ENCODE data around the gene CA10. TPM values are rescaled to one million over a fixed set of nuclear protein-coding genes. Genes with fewer than 3 reads are reported as not detected.

The CA10 gene
- total RNA-seq, 1 experiment from 2014 or later: not detected

DNA sequence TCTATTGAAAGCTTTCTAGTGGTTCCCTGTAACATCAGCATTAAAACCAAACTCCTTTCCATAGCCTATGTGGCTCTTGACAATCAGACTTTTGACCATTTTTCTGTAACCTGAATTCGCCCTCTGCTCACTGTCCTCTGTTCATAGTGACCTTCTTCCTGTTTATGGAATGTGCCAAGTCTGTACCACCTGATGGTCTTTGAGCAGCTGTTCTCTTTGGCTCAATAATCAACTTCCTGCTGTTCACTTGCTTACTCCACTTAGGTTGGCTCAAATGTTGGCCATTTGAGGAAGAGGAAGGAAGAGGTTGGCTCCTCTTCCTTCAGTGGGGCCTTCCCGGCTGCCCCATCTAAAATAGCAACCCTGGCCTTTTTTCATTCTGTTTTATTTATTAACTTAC is 251.5 kb downstream of the CA10 start:
- H3K27ac ChIP-seq: no peak overlapping the region
- no peak overlapping the region for H3K4me3 ChIP-seq
- peaks cover 11% of the 10 kb centered on the region; the same call in 1 of the 2 replicates for H3K27me3 ChIP-seq (replicated peaks)
- no peaks in the 10 kb centered on the region for H3K4me1 ChIP-seq (replicated peaks)
- no peaks in the 10 kb centered on the region for H3K36me3 ChIP-seq
- 0 out of 2 replicates have a peak, but pooled peaks cover 2% of the 10 kb centered on the region for H3K9me3 ChIP-seq (replicated peaks)
- DNase-seq (ENCODE audit: low read depth in 1 of 2, low spot score in 2 of 2): no peak

DNA sequence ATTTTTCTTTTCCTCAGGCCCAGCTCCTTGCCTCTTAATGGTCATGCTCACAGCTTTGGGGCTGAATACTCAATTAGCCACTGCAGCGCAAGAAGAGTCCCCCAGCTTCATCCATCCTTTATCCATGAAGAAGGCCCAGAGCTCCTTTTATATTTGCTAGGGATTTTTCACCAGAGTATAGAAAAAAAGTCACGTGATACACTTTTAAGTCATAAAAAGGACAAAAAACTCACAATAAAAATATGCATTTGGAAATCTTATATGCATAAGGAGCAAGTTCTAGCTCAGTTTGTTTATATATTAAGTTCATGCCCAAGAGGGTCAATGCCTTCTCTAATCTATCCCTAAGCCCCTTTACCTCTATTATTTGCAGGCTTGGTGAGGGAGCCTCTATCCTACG is 254.1 kb downstream of the CA10 start:
- peaks cover 3% of the 10 kb centered on the region; the same call in 1 of the 2 replicates for H3K27me3 ChIP-seq (replicated peaks)
- no peaks in the 10 kb centered on the region for H3K9me3 ChIP-seq (replicated peaks)
- no peak overlapping the region for H3K27ac ChIP-seq
- DNase-seq (ENCODE audit: low read depth in 1 of 2, low spot score in 2 of 2): no peak
- no peaks in the 10 kb centered on the region for H3K36me3 ChIP-seq
- H3K4me3 ChIP-seq: no peak overlapping the region
- H3K4me1 ChIP-seq (replicated peaks): no peaks in the 10 kb centered on the region

DNA sequence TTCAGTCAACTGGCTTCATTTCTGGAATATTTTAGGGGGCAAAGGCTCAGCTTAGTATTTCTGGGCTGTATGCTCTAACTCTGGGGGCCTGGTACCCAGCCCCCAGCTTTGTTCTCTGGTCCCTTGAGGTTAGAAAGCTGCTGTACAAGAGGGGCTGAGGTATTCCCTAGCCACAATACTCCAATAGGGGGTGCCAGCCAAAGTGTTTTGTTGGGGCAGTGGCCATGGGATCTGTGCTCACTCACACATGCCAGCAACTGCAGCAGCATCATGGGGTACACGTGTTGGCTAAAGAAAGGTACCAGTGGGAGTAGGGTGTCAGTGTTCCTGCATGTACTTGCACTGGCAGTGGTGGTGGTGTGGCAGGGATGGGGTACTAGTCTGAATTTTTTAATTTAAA is 257.3 kb downstream of the CA10 start:
- no peak for DNase-seq (ENCODE audit: low read depth in 1 of 2, low spot score in 2 of 2)
- Histone ChIP-seq H3K4me1 (replicated peaks) (no peaks in the 10 kb centered on the region), H3K9me3 (replicated peaks) (no peaks in the 10 kb centered on the region), H3K27ac (no peak overlapping the region), H3K36me3 (no peaks in the 10 kb centered on the region), H3K27me3 (replicated peaks) (no peaks in the 10 kb centered on the region), H3K4me3 (no peak overlapping the region)

DNA sequence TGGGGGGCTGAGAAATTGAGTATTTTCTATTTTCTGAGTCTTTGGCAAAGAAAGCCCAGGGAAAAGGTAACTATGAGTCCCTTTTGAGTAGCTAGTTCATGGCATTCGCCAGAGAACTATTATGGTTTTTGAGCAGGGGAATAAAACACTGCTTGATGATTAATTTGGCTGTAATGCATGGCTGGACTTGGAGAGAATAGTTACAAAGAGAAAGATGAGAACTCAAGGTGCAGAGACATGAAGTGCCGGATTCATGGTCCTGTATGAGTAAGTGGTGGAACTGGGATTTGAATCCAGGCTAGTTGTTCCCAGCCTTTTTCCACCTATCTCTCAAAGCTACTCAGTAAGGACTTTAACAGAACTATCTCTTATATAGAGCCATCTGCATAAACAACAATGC is 266.6 kb downstream of the CA10 start:
- no peaks in the 10 kb centered on the region for H3K4me1 ChIP-seq (replicated peaks)
- DNase-seq (ENCODE audit: low read depth in 1 of 2, low spot score in 2 of 2): no peak
- H3K27ac ChIP-seq: no peak overlapping the region
- H3K27me3 ChIP-seq (replicated peaks): peaks cover 3% of the 10 kb centered on the region; the same call in 1 of the 2 replicates
- H3K9me3 ChIP-seq (replicated peaks): no peaks in the 10 kb centered on the region
- no peak overlapping the region for H3K4me3 ChIP-seq
- H3K36me3 ChIP-seq: no peaks in the 10 kb centered on the region

DNA sequence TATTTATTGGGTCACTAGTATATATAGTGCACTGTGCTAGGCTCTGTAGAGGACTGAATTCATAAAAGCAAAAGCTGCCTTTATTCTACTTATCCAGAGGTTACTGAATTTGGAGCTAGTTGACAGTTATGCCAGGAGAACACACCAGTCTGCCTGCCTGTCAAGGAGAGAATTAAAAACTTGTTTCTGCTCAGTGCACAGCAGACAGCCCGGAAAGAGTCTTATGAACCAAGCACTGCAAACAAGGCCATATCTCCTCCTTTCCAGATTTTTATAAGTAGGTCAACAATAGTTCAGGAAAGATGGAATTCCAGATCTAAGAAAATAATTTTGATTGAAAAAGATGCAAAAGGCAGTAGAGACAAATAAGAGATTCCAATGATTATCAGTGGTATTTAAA is 267.8 kb downstream of the CA10 start:
- no peak for DNase-seq (ENCODE audit: low read depth in 1 of 2, low spot score in 2 of 2)
- Histone ChIP-seq H3K27me3 (replicated peaks) (peaks cover 3% of the 10 kb centered on the region; the same call in 1 of the 2 replicates), H3K4me1 (replicated peaks) (no peaks in the 10 kb centered on the region), H3K27ac (no peak overlapping the region), H3K9me3 (replicated peaks) (no peaks in the 10 kb centered on the region), H3K36me3 (no peaks in the 10 kb centered on the region), H3K4me3 (no peak overlapping the region)

DNA sequence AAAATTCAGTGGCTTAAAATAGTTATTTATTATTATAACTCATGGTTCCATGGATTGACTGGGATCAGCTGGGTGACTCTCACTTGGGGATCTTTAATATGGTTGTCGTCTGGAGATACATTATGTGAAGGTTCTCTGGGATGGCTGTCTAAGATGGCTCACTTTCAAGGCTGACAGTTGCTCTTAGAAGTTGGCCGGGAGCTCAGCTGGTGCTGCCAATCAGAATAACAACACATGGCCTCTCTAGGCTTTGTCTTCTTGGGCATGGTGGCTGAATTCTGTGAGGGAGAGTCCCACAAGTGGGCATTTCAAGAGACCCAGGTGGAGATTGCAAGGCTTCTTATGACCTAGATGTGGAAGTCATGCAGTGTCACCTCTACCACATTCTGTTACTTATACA is 269.7 kb downstream of the CA10 start:
- no peak overlapping the region for H3K4me3 ChIP-seq
- peaks cover 3% of the 10 kb centered on the region; the same call in 1 of the 2 replicates for H3K27me3 ChIP-seq (replicated peaks)
- H3K36me3 ChIP-seq: no peaks in the 10 kb centered on the region
- H3K9me3 ChIP-seq (replicated peaks): no peaks in the 10 kb centered on the region
- no peak overlapping the region for H3K27ac ChIP-seq
- H3K4me1 ChIP-seq (replicated peaks): no peaks in the 10 kb centered on the region
- DNase-seq (ENCODE audit: low read depth in 1 of 2, low spot score in 2 of 2): no peak

DNA sequence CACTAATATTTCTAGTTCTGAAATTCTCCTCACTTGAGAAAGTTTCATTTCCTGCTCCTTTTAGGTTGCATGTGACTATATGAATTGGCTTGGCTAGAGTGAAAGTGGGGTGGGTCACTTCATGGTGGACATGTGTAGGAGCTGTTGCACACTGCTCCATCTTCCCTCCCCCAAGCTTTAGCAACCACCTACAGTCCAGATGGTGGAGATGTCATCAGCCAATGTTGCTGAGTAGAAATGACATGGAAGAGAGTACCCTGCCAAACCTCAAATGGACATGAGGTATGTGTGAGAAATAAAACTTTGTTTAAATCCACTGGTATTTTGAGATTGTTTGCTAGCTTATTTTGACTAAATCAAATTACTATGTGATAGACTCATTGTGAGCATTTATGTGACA is 281.5 kb downstream of the CA10 start:
- H3K4me3 ChIP-seq: no peak overlapping the region
- H3K27ac ChIP-seq: no peak overlapping the region
- DNase-seq (ENCODE audit: low read depth in 1 of 2, low spot score in 2 of 2): no peak
- no peaks in the 10 kb centered on the region for H3K36me3 ChIP-seq
- no peaks in the 10 kb centered on the region for H3K9me3 ChIP-seq (replicated peaks)
- no peaks in the 10 kb centered on the region for H3K4me1 ChIP-seq (replicated peaks)
- H3K27me3 ChIP-seq (replicated peaks): no peaks in the 10 kb centered on the region

DNA sequence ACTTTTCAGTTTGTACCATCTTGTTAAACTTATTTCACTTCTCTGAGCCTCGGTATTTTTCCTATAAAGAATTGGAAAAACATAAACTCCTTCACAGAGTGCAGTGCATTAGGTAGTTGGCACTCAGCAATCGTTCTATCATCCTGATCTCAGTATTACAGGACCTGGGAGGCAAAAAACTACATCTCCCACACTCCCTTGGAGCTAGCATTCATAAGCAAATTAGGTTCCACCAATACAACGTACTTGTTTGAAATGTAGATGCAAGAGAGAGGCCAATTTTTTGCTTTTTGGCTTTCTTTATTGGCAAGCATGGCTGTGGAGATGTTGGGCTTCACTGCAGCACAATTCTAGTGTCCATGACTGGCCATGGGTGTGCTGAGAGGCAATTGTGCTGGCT is 285.2 kb downstream of the CA10 start:
- Histone ChIP-seq H3K27ac (no peak overlapping the region), H3K27me3 (replicated peaks) (no peaks in the 10 kb centered on the region), H3K4me1 (replicated peaks) (no peaks in the 10 kb centered on the region), H3K9me3 (replicated peaks) (no peaks in the 10 kb centered on the region), H3K36me3 (no peaks in the 10 kb centered on the region), H3K4me3 (no peak overlapping the region)
- DNase-seq (ENCODE audit: low read depth in 1 of 2, low spot score in 2 of 2): no peak

DNA sequence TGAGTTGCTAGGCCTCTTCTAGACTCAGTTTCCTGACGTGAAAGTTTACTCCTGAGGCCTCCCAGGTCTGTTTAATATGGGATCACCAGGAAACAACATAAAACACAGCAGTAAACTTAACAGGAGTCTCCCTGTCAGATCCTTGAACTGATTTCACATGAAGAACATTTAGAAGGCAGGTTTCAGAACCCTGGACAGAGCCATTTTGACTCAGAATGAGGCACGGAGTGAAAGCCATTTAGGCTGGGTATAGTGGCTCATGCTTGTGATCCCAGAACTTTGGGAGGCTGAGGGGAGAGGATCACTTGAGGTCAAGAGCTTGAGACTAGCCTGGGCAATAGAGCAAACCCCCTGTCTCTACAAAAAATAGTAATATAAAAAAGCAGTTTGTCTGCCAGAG is 289.1 kb downstream of the CA10 start:
- Histone ChIP-seq H3K27ac (no peak overlapping the region), H3K4me1 (replicated peaks) (no peaks in the 10 kb centered on the region), H3K4me3 (no peak overlapping the region), H3K9me3 (replicated peaks) (no peaks in the 10 kb centered on the region), H3K27me3 (replicated peaks) (no peaks in the 10 kb centered on the region), H3K36me3 (no peaks in the 10 kb centered on the region)
- no peak for DNase-seq (ENCODE audit: low read depth in 1 of 2, low spot score in 2 of 2)

DNA sequence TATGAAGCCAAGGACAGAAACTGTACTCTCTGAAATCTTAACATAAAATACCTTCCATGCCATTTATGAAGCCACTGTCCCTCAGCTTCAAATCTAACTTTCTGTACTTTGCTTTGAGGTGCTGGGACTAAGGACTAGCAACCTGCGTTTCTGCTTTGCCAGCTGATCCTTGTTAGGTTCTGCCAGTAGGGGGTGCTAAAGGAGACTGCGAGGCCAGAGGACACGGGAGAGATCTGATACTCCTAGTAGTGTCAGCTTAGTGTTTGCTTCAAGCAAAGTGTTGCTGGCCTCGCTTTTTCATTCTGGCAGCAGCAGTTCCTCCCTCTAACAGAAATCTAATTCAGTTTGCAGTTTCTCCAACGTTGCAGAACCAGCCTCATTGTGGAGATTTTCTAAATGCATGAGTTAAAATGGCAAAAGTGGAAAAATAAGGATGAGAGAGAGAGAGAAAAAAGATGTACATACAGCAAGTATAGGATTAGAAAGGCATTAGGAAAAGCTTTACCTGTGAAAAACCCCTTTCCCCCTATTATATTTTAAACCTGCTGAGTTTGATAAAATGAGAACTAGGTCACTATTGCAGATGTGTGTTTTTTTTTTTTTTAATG is 297.5 kb downstream of the CA10 start:
- Histone ChIP-seq H3K36me3 (no peaks in the 10 kb centered on the region), H3K4me1 (replicated peaks) (no peaks in the 10 kb centered on the region), H3K9me3 (replicated peaks) (no peaks in the 10 kb centered on the region), H3K4me3 (no peak overlapping the region), H3K27me3 (replicated peaks) (no peaks in the 10 kb centered on the region), H3K27ac (no peak overlapping the region)
- DNase-seq (ENCODE audit: low read depth in 1 of 2, low spot score in 2 of 2): peak; percentile 24 to 57

DNA sequence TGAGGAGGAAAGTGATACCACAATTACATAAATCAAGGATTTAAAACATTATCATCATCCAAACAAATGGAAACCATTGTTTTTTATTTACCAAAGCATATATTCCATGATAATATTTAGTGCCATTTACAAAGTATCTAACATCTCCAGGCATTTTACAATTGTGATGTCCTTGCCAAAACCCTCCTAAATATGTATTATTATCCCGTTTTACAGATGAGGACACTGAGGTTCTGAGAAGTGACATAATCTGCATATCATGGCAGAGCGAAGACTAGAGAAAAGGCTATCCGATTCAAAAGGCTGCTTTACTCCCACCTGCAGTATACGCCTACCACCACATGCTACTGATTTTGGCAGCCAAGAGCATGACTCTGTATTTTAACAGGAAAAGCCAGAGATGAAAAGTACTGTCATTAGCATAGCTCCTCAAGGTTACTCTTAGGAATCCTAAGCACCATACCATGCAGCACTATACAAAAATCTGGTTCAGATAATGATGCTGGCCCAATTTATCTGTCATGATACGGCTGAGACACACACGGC is 301.4 kb downstream of the CA10 start:
- Histone ChIP-seq H3K4me1 (replicated peaks) (no peaks in the 10 kb centered on the region), H3K27me3 (replicated peaks) (no peaks in the 10 kb centered on the region), H3K27ac (no peak overlapping the region), H3K4me3 (no peak overlapping the region), H3K36me3 (no peaks in the 10 kb centered on the region), H3K9me3 (replicated peaks) (no peaks in the 10 kb centered on the region)
- no peak for DNase-seq (ENCODE audit: low read depth in 1 of 2, low spot score in 2 of 2)

DNA sequence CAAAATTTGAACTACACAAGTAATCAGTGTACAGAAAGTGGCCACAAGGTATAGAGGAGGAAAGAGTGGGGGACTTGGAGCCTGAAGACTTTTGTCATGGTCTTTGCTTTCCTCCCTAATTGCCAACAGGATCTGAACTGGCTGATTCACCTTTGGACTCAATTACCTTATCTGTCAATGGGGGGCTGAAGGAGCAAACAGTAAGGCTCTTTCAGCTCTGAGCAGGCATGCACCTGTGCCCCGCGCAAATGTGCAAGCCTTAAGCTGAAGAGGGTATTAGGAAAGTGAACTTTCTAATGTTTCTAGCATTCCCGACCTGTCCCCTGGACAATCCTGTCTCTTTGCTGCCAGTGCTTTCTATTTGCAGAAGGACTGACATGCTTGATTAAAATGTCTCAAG is 302.7 kb downstream of the CA10 start:
- H3K9me3 ChIP-seq (replicated peaks): no peaks in the 10 kb centered on the region
- no peaks in the 10 kb centered on the region for H3K4me1 ChIP-seq (replicated peaks)
- H3K36me3 ChIP-seq: no peaks in the 10 kb centered on the region
- no peak for DNase-seq (ENCODE audit: low read depth in 1 of 2, low spot score in 2 of 2)
- no peak overlapping the region for H3K4me3 ChIP-seq
- no peaks in the 10 kb centered on the region for H3K27me3 ChIP-seq (replicated peaks)
- H3K27ac ChIP-seq: no peak overlapping the region

DNA sequence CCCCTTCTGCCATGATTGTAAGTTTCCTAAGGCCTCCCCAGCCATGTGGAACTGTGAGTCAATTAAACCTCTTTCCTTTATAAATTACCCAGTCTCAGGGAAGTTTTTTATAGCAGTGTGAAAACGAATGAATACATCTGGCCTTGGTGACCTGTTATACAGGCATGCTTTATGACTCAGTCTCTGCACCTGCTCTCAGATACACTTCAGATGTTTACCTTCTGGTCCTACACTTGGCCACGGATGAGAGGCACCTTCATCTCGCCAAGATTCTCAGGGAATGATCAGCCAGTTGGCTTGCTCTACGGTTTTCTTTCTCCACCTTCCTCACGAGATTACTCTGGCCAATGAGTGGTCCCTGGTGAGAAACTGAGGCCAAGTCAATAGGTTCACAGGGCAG is 304.7 kb downstream of the CA10 start:
- H3K4me1 ChIP-seq (replicated peaks): no peaks in the 10 kb centered on the region
- DNase-seq (ENCODE audit: low read depth in 1 of 2, low spot score in 2 of 2): no peak
- H3K27ac ChIP-seq: no peak overlapping the region
- H3K36me3 ChIP-seq: no peaks in the 10 kb centered on the region
- no peak overlapping the region for H3K4me3 ChIP-seq
- no peaks in the 10 kb centered on the region for H3K27me3 ChIP-seq (replicated peaks)
- H3K9me3 ChIP-seq (replicated peaks): no peaks in the 10 kb centered on the region

DNA sequence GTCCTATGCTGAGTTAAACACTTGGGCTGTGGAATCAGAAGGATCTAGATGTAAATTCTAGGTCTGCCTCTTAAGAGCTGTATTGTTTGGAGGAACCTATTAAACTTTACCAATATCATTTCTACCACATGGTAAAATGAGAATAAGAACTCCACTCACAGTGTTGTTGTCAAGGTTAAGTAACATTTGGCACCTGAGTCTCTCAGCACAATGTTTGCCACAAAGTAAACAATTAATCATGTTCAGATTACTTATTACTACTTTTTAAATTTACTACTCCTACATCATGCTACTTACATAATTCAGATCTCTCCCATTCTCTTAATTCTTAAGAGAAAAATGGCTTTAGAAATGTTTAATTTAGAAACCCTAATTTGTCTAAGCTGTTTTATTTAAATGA is 305.9 kb downstream of the CA10 start:
- Histone ChIP-seq H3K27ac (no peak overlapping the region), H3K4me1 (replicated peaks) (no peaks in the 10 kb centered on the region), H3K4me3 (no peak overlapping the region), H3K9me3 (replicated peaks) (no peaks in the 10 kb centered on the region), H3K27me3 (replicated peaks) (no peaks in the 10 kb centered on the region), H3K36me3 (no peaks in the 10 kb centered on the region)
- no peak for DNase-seq (ENCODE audit: low read depth in 1 of 2, low spot score in 2 of 2)

DNA sequence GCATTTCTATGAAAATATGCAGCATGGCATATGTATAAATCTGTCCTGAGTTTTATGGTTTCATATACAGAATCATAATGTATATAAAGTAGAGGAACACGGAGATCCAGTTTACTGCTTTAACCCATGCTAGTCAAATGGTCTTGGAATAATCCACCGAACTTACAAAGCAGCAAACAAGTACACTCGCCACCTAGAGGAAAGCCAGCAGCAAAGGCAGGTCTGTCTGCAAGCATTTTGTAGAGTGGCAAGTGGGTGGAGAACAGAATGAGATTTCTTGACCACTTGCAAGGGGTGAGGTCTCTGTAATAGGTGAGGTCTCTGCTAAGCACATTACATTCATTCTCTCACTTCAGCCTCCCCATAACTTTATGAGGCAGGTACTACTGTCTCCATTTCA is 308.3 kb downstream of the CA10 start:
- Histone ChIP-seq H3K9me3 (replicated peaks) (no peaks in the 10 kb centered on the region), H3K27ac (no peak overlapping the region), H3K4me1 (replicated peaks) (no peaks in the 10 kb centered on the region), H3K4me3 (no peak overlapping the region), H3K27me3 (replicated peaks) (no peaks in the 10 kb centered on the region), H3K36me3 (no peaks in the 10 kb centered on the region)
- DNase-seq (ENCODE audit: low read depth in 1 of 2, low spot score in 2 of 2): no peak
